Measurements from ENCODE around the gene OR56B1. TPM values are rescaled to one million over a fixed set of nuclear protein-coding genes. Genes with fewer than 3 reads are reported as not detected.
A peak's percentile ranks its signal among the peaks of the same experiment; 100 is the strongest.

OR56B1 gene, protein sequence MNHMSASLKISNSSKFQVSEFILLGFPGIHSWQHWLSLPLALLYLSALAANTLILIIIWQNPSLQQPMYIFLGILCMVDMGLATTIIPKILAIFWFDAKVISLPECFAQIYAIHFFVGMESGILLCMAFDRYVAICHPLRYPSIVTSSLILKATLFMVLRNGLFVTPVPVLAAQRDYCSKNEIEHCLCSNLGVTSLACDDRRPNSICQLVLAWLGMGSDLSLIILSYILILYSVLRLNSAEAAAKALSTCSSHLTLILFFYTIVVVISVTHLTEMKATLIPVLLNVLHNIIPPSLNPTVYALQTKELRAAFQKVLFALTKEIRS
- 1 to 10 TPM in 1 of 6 donors, under 1 TPM in 1, not detected in 4; 0.30 to 1.0 TPM for total RNA-seq

DNA sequence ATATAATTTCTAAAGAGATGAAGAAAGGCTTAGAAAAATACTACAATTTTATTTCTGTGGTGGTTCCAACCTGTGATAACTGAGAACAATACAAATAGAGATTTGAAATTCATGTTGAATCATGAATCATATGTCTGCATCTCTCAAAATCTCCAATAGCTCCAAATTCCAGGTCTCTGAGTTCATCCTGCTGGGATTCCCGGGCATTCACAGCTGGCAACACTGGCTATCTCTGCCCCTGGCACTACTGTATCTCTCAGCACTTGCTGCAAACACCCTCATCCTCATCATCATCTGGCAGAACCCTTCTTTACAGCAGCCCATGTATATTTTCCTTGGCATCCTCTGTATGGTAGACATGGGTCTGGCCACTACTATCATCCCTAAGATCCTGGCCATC, at the start of gene OR56B1:
Gene OR56B1, plus strand, starts transcription at position 53 of the 400 bp plus-strand sequence. Its CDS starts 69 bp downstream, at position 122.
- H3K4me1 ChIP-seq, result no peaks in the 10 kb centered on the region
- no peaks in the 10 kb centered on the region for H3K36me3 ChIP-seq
- ATAC-seq (ENCODE audit: low FRiP score in 2 of 2), result no peak
- no peak for TF ChIP-seq POLR2AphosphoS5 (IDR thresholded peaks at IDR 0.05)
- TF ChIP-seq POLR2A (IDR thresholded peaks at IDR 0.05), result no peak
- TF ChIP-seq, protein P1, sequence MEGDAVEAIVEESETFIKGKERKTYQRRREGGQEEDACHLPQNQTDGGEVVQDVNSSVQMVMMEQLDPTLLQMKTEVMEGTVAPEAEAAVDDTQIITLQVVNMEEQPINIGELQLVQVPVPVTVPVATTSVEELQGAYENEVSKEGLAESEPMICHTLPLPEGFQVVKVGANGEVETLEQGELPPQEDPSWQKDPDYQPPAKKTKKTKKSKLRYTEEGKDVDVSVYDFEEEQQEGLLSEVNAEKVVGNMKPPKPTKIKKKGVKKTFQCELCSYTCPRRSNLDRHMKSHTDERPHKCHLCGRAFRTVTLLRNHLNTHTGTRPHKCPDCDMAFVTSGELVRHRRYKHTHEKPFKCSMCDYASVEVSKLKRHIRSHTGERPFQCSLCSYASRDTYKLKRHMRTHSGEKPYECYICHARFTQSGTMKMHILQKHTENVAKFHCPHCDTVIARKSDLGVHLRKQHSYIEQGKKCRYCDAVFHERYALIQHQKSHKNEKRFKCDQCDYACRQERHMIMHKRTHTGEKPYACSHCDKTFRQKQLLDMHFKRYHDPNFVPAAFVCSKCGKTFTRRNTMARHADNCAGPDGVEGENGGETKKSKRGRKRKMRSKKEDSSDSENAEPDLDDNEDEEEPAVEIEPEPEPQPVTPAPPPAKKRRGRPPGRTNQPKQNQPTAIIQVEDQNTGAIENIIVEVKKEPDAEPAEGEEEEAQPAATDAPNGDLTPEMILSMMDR (IDR thresholded peaks at IDR 0.05), result no peak
- TF ChIP-seq EP300 (IDR thresholded peaks at IDR 0.05), result no peak
- H3K4me3 ChIP-seq, result no peak within 1 kb of the TSS
- no peak within 1 kb of the TSS for H3K27ac ChIP-seq
- DNase-seq, result no peak
- H3K27me3 ChIP-seq, result no peaks in the 10 kb centered on the region
- H3K9me3 ChIP-seq, result peaks cover 0 to 2% (median 0%) of the 10 kb centered on the region in 4 donors
- WGBS, 2 donors, result 91 to 93% methylated on average over 1 of the region's 1 CpG

DNA sequence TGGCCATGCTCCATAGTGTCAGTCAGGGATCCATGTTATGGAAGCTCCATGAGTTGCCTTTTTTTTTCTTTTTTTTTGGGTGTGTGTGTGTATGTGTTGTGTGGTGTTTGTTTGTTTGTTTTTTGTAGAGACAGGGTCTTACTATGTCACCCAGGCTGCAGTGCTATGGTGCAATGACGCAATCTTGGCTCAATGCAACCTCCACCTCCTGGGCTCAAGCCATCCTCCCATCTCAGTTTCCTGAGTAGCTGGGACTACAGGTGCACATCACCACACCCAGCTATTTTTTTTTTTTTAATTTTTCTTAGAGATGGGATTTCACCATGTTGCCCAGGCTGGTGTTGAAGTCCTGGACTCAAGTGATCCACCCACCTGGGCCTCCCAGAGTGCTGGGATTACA, 47.8 kb upstream of the OR56B1 start:
- Histone ChIP-seq H3K4me1 (peaks cover 18 to 41% (median 23%) of the 10 kb centered on the region in 4 donors), H3K9me3 (no peaks in the 10 kb centered on the region), H3K36me3 (no peaks in the 10 kb centered on the region), H3K4me3 (no peak overlapping the region), H3K27ac (peak overlapping the region; percentile 83 to 94 (median 87)), H3K27me3 (no peaks in the 10 kb centered on the region)
- TF ChIP-seq, protein P1 (IDR thresholded peaks at IDR 0.05), result no peak
- no peak for TF ChIP-seq POLR2AphosphoS5 (IDR thresholded peaks at IDR 0.05)
- TF ChIP-seq POLR2A (IDR thresholded peaks at IDR 0.05), result no peak
- TF ChIP-seq EP300 (IDR thresholded peaks at IDR 0.05), result no peak
- WGBS, 2 donors, result 83 to 90% methylated on average over 1 of the region's 1 CpG
- no peak for ATAC-seq (ENCODE audit: low FRiP score in 2 of 2)
- no peak for DNase-seq

DNA sequence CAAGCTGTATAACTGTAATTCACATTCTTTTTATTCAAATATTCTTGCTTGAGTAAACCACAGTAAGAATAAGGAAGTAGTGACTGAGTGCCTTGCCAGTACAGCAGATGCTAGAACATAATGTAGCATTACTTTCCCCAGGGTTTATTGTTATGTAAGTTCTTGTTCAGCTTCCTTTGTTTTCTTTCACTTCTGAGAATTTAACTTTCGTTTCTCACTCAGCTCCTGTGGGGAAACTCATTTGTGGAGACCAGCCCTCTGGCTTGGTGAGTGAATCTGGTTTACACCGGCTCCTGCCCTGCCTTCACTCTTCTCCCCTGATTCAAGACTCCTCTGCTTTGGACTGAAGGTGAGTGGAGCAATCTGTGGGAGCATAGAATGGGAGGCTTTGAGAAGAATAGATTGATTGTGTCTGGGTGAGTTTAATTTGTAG, 46.7 kb upstream of the OR56B1 start, which contains the start of gene TRIM22:
Gene TRIM22, plus strand, starts transcription at position 240 of the 433 bp plus-strand sequence. CDS start 6,443 bp downstream, outside the sequence.
- DNase-seq (peak in 1 of 2 donors; percentile 69), ATAC-seq (ENCODE audit: low FRiP score in 2 of 2) (peak; percentile 77 to 82)
- Histone ChIP-seq H3K4me1 (peaks cover 21 to 42% (median 24%) of the 10 kb centered on the region in 4 donors), H3K36me3 (no peaks in the 10 kb centered on the region), H3K9me3 (no peaks in the 10 kb centered on the region), H3K27ac (peak within 1 kb of the TSS; percentile 83 to 94 (median 87)), H3K4me3 (peak within 1 kb of the TSS; percentile 25 to 57 (median 43)), H3K27me3 (no peaks in the 10 kb centered on the region)
- 3% methylated on average over 2 of the region's 2 CpGs for WGBS, 2 donors
- TF ChIP-seq, protein P1 (IDR thresholded peaks at IDR 0.05), result no peak
- TF ChIP-seq EP300 (IDR thresholded peaks at IDR 0.05) (peak in 1 of 4 donors; percentile 64), POLR2AphosphoS5 (IDR thresholded peaks at IDR 0.05) (peak; percentile 25 to 63), POLR2A (IDR thresholded peaks at IDR 0.05) (peak in 1 of 4 donors; percentile 73)

DNA sequence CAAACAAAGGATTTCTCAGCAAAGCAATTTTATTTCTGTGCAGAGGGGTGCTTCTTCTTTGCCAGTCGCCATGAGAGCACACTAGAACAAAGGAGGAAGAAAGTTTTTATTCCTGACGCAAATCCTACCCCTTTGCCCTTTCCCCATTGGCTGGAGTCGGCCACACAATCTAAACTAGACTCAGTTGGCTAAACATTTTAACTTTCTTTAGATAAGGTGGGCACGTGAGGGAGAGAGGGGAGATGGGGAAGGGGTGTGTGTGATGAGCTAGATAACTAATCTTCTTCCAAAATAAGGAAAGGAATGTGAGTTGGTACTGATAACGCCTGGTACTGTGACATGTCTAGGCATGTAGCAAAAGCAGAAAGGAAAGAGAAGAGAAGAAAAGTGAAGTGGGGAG, 46.0 kb upstream of the OR56B1 start:
- H3K36me3 ChIP-seq, result no peaks in the 10 kb centered on the region
- peaks cover 19 to 43% (median 23%) of the 10 kb centered on the region in 4 donors for H3K4me1 ChIP-seq
- peak overlapping the region; percentile 83 to 94 (median 87) for H3K27ac ChIP-seq
- DNase-seq (peak in 1 of 2 donors; percentile 28), ATAC-seq (ENCODE audit: low FRiP score in 2 of 2) (peak; percentile 41 to 85)
- 2% methylated on average over 5 of the region's 5 CpGs for WGBS, 2 donors
- TF ChIP-seq POLR2A (IDR thresholded peaks at IDR 0.05), result no peak
- TF ChIP-seq POLR2AphosphoS5 (IDR thresholded peaks at IDR 0.05), result no peak
- TF ChIP-seq, protein P1 (IDR thresholded peaks at IDR 0.05), result no peak
- TF ChIP-seq EP300 (IDR thresholded peaks at IDR 0.05), result no peak
- no peaks in the 10 kb centered on the region for H3K27me3 ChIP-seq
- H3K4me3 ChIP-seq, result peak overlapping the region; percentile 25 to 57 (median 43)
- H3K9me3 ChIP-seq, result no peaks in the 10 kb centered on the region

Data from upper lobe of left lung (tissue), 6 donors.